HCT116 (cell line): ENCODE measurements around the gene LRCH1.

ENCODE experiments used
- CTCF ChIP-seq, 3 experiments: fragments of 200-600 bp in 1 of 3; sonication (generic) in 1 of 3; IDR thresholded peaks in 2 of 3; conservative IDR thresholded peaks in 1 of 3; 2 replicates each; pipeline ENCODE4 v1.5.1; 2012 to 2017; ENCODE audit warnings: low read depth in 2 of 3, low read length in 2 of 3, antibody characterized with exemption in 1 of 3, borderline replicate concordance in 1 of 3, control low read depth in 1 of 3, mild to moderate bottlenecking in 1 of 3, mixed read lengths in 1 of 3, mixed run types in 1 of 3, moderate library complexity in 1 of 3; ENCODE audit not compliant: insufficient read depth in 1 of 3
- POLR2A ChIP-seq: IDR thresholded peaks from 2 replicates; pipeline ENCODE4 v1.7.0; 2011; ENCODE audit warnings: borderline replicate concordance; ENCODE audit not compliant: insufficient read depth, insufficient read length; ENCODE audit errors: extremely low read depth
- YY1 ChIP-seq: IDR thresholded peaks from 2 replicates; pipeline ENCODE4 v1.6.1; 2011; ENCODE audit warnings: low read length, low read depth, moderate library complexity, mild to moderate bottlenecking; ENCODE audit not compliant: insufficient replicate concordance; ENCODE audit errors: extremely low read depth

- no peak for TF ChIP-seq YY1
- TF ChIP-seq CTCF (IDR thresholded peaks at IDR 0.05 in 2 of 3, conservative IDR thresholded peaks at IDR 0.05 in 1 of 3; ENCODE audit: borderline replicate concordance in 1 of 3, insufficient read depth in 1 of 3, low read depth in 2 of 3, low read length in 2 of 3), result no peak
- TF ChIP-seq POLR2A, result no peak
Observed at GRCh38 chr13:46782066-46782465, 229.1 kb downstream of the LRCH1 start.
